SH-SY5Y (cell line): ENCODE measurements around the gene DNAJC3.

Experiments
- GATA2 ChIP-seq: IDR thresholded peaks from 2 replicates; pipeline ENCODE4 v1.6.1; 2011; ENCODE audit warnings: mild to moderate bottlenecking, low read depth, low read length
- GATA3 ChIP-seq: IDR thresholded peaks from 2 replicates; pipeline ENCODE4 v1.6.1; 2011; ENCODE audit warnings: low read depth, mild to moderate bottlenecking, low read length, moderate library complexity

DNA sequence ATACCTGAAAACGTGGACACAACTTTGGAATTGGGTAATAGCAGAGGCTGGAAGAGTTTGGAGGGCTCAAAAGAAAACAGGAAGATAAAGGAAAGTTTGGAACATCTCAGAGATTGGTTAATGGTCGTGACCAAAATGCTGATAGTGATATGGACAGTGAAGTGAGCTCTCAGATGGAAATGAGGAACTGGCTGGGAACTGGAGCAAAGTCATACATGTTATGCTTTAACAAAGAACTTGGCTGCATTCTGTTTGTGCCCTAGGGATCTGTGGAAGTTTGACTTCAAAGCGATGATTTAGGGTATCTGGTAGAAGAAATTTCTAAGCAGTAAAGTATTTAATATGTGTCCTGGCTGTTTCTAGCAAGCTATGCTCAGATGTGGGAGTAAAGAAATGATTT lies 136.2 kb downstream of the DNAJC3 start:
- TF ChIP-seq GATA2 (no peak), GATA3 (no peak)
